ENCODE results near the gene OR9Q1.

OR9Q1 gene

GRCh38 chr11:58188770-58189169, 165.1 kb downstream of the OR9Q1 start, which contains the start of gene OR9Q2:
Gene OR9Q2 (plus strand): TSS chr11:58189070. CDS start chr11:58190491, 1,421 bp downstream.
- no peak for TF ChIP-seq ZNF521 (tag by site-specific recombination; IDR thresholded peaks at IDR 0.05)
- TF ChIP-seq ZNF24 (tag by site-specific recombination; IDR thresholded peaks at IDR 0.05), result no peak
- no peak for TF ChIP-seq ZNF362 (tag by site-specific recombination; IDR thresholded peaks at IDR 0.05)
- TF ChIP-seq OVOL3 (tag by site-specific recombination; IDR thresholded peaks at IDR 0.05), result no peak
- TF ChIP-seq ZNF626 (tag by site-specific recombination; IDR thresholded peaks at IDR 0.05), result no peak
- TF ChIP-seq MZF1 (tag by site-specific recombination; IDR thresholded peaks at IDR 0.05; ENCODE audit: borderline replicate concordance), result no peak
- no peak for TF ChIP-seq MYNN (tag by site-specific recombination; IDR thresholded peaks at IDR 0.05; ENCODE audit: borderline replicate concordance)
- TF ChIP-seq ZNF596 (tag by site-specific recombination; IDR thresholded peaks at IDR 0.05), result no peak
- TF ChIP-seq ZNF837 (tag by site-specific recombination; IDR thresholded peaks at IDR 0.05), result no peak
- TF ChIP-seq ZNF654 (tag by site-specific recombination; IDR thresholded peaks at IDR 0.05; ENCODE audit: low read depth), result no peak
- TF ChIP-seq ZNF791 (tag by site-specific recombination; IDR thresholded peaks at IDR 0.05), result no peak
- no peak for TF ChIP-seq ZNF558 (tag by site-specific recombination; IDR thresholded peaks at IDR 0.05)
- TF ChIP-seq ZNF561 (tag by site-specific recombination; IDR thresholded peaks at IDR 0.05; ENCODE audit: borderline replicate concordance), result no peak
- TF ChIP-seq OSR2 (tag by site-specific recombination; IDR thresholded peaks at IDR 0.05), result no peak
- H3K27ac ChIP-seq (ENCODE audit: extremely low read depth, low read depth, low read length), result no peak within 1 kb of the TSS
- H3K9me3 ChIP-seq (ENCODE audit: control insufficient read depth, insufficient read depth, low read depth, low read length), result no peaks in the 10 kb centered on the region
- CTCF ChIA-PET, result no interaction called here
- H3K4me3 ChIP-seq (ENCODE audit: low read depth, low read length), result no peak within 1 kb of the TSS
- H3K36me3 ChIP-seq (ENCODE audit: control insufficient read depth in 2 of 2, insufficient read depth in 1 of 2, low read length in 2 of 2), result no peaks in the 10 kb centered on the region
- POLR2A ChIA-PET, result no interaction called here
- no peaks in the 10 kb centered on the region for H3K4me1 ChIP-seq (ENCODE audit: control insufficient read depth, insufficient read depth, low read length)

- no peaks in the 10 kb centered on the region for H3K36me3 ChIP-seq (ENCODE audit: control insufficient read depth in 2 of 2, insufficient read depth in 1 of 2, low read length in 2 of 2)
- no peaks in the 10 kb centered on the region for H3K4me1 ChIP-seq (ENCODE audit: control insufficient read depth, insufficient read depth, low read length)
- no peak overlapping the region for H3K27ac ChIP-seq (ENCODE audit: extremely low read depth, low read depth, low read length)
- POLR2A ChIA-PET, result no interaction called here
- TF ChIP-seq ZNF366 (tag by site-specific recombination; conservative IDR thresholded peaks at IDR 0.05), result no peak
- no peak for TF ChIP-seq ZNF280D (tag by site-specific recombination; IDR thresholded peaks at IDR 0.05)
- no peak for TF ChIP-seq KLF9 (tag by site-specific recombination; IDR thresholded peaks at IDR 0.05; ENCODE audit: low read depth)
- no peak for TF ChIP-seq ZNF600 (tag by site-specific recombination; IDR thresholded peaks at IDR 0.05)
- TF ChIP-seq ZNF707 (tag by site-specific recombination; IDR thresholded peaks at IDR 0.05), result no peak
- TF ChIP-seq WT1 (tag by site-specific recombination; IDR thresholded peaks at IDR 0.05), result no peak
- no peak for TF ChIP-seq ZFP37 (tag by site-specific recombination; IDR thresholded peaks at IDR 0.05)
- no peak for TF ChIP-seq ZNF623 (tag by site-specific recombination; IDR thresholded peaks at IDR 0.05)
- TF ChIP-seq YY2 (tag by site-specific recombination; IDR thresholded peaks at IDR 0.05), result no peak
- no peak for TF ChIP-seq GLI4 (tag by site-specific recombination; IDR thresholded peaks at IDR 0.05)
- no peak for TF ChIP-seq ZNF211 (tag by site-specific recombination; IDR thresholded peaks at IDR 0.05; ENCODE audit: low read depth)
- TF ChIP-seq, protein P1, sequence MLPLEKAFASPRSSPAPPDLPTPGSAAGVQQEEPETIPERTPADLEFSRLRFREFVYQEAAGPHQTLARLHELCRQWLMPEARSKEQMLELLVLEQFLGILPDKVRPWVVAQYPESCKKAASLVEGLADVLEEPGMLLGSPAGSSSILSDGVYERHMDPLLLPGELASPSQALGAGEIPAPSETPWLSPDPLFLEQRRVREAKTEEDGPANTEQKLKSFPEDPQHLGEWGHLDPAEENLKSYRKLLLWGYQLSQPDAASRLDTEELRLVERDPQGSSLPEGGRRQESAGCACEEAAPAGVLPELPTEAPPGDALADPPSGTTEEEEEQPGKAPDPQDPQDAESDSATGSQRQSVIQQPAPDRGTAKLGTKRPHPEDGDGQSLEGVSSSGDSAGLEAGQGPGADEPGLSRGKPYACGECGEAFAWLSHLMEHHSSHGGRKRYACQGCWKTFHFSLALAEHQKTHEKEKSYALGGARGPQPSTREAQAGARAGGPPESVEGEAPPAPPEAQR (tag by site-specific recombination; IDR thresholded peaks at IDR 0.05), result no peak
- CTCF ChIA-PET, result no interaction called here
- no peaks in the 10 kb centered on the region for H3K9me3 ChIP-seq (ENCODE audit: control insufficient read depth, insufficient read depth, low read depth, low read length)
- H3K4me3 ChIP-seq (ENCODE audit: low read depth, low read length), result no peak overlapping the region
These were observed 168.5 kb downstream of the OR9Q1 start for GRCh38 chr11:58192229-58192628.
